Natural killer cell treated with Interleukin-12 subunit alpha and Interleukin-12 subunit beta and Interleukin-15 and Interleukin-18, amount 100 ng/mL, for 72 hours (primary cell): Measurements from ENCODE around the gene BOD1L1. TPM values are rescaled to one million over a fixed set of nuclear protein-coding genes. Genes with fewer than 3 reads are reported as not detected.

Experiments used
- ATAC-seq, 2 donors: fragments of 150-1000 bp; cut with Tn5 transposase in 1 of 2; sonication (Bioruptor Pico), chemical (Tn5 transposase) in 1 of 2; 2 replicates each; pipeline ENCODE4 v1.10.0; 2021
- DNase-seq: peaks from one replicate; pipeline ENCODE4 v3.0.0; 2022; ENCODE audit warnings: low spot score
- H3K27ac Mint-ChIP-seq, 2 donors: 1 replicate in 1 of 2; 2 replicates in 1 of 2; pipeline ENCODE4 v1.8.0; 2022; ENCODE audit warnings: mixed read lengths in 2 of 2, mild to moderate bottlenecking in 1 of 2, moderate library complexity in 1 of 2
- H3K27me3 Mint-ChIP-seq, 2 donors: 1 replicate in 1 of 2; 2 replicates in 1 of 2; pipeline ENCODE4 v1.8.0; 2022; ENCODE audit warnings: mixed read lengths in 2 of 2
- H3K36me3 Mint-ChIP-seq: one replicate; pipeline ENCODE4 v1.8.0; 2022; ENCODE audit warnings: mixed read lengths
- H3K4me1 Mint-ChIP-seq, 2 donors: 1 replicate in 1 of 2; 2 replicates in 1 of 2; pipeline ENCODE4 v1.8.0; 2022; ENCODE audit warnings: low read depth in 2 of 2, mixed read lengths in 2 of 2, mild to moderate bottlenecking in 1 of 2
- H3K4me3 Mint-ChIP-seq: one replicate; pipeline ENCODE4 v1.8.0; 2022; ENCODE audit warnings: mixed read lengths
- H3K9me3 Mint-ChIP-seq: 2 replicates; pipeline ENCODE4 v1.8.0; 2022; ENCODE audit warnings: mixed read lengths
- total RNA-seq, 2 donors: library from RNA; stranded (reverse); gene quantifications; one replicate each; pipeline ENCODE4 v1.2.3, GENCODE V29; 2022

BOD1L1 gene
- total RNA-seq, 2 donors from 2014 or later, result 41.4 to 43.5 TPM

GRCh38 chr4:13537011-13537831 lies 90.3 kb downstream of the BOD1L1 start:
- DNase-seq, result no peak
- no peak for ATAC-seq
- H3K9me3 Mint-ChIP-seq, result peaks cover 3% of the 10 kb centered on the region
- H3K4me3 Mint-ChIP-seq, result no peak overlapping the region
- H3K36me3 Mint-ChIP-seq, result peaks cover 8% of the 10 kb centered on the region
- peaks cover 33 to 57% of the 10 kb centered on the region in 2 donors for H3K27me3 Mint-ChIP-seq
- peaks cover 10 to 15% of the 10 kb centered on the region in 2 donors for H3K4me1 Mint-ChIP-seq
- H3K27ac Mint-ChIP-seq, result no peak overlapping the region

GRCh38 chr4:13536607-13537006 lies 90.9 kb downstream of the BOD1L1 start:
- DNase-seq (no peak), ATAC-seq (no peak)
- H3K36me3 Mint-ChIP-seq, result peaks cover 8% of the 10 kb centered on the region
- peaks cover 34 to 63% of the 10 kb centered on the region in 2 donors for H3K27me3 Mint-ChIP-seq
- H3K27ac Mint-ChIP-seq, result no peak overlapping the region
- H3K9me3 Mint-ChIP-seq, result peaks cover 3% of the 10 kb centered on the region
- H3K4me3 Mint-ChIP-seq, result no peak overlapping the region
- peaks cover 10 to 15% of the 10 kb centered on the region in 2 donors for H3K4me1 Mint-ChIP-seq

GRCh38 chr4:13535708-13536361 lies 91.7 kb downstream of the BOD1L1 start:
- Mint-ChIP-seq H3K27me3 (peaks cover 40 to 67% of the 10 kb centered on the region in 2 donors), H3K36me3 (peaks cover 8% of the 10 kb centered on the region), H3K27ac (no peak overlapping the region), H3K4me3 (no peak overlapping the region), H3K9me3 (peaks cover 3% of the 10 kb centered on the region), H3K4me1 (peaks cover 13 to 16% of the 10 kb centered on the region in 2 donors)
- DNase-seq (no peak), ATAC-seq (no peak)

- peaks cover 10 to 17% of the 10 kb centered on the region in 2 donors for H3K4me1 Mint-ChIP-seq
- peaks cover 8% of the 10 kb centered on the region for H3K36me3 Mint-ChIP-seq
- H3K27me3 Mint-ChIP-seq, result peaks cover 39 to 67% of the 10 kb centered on the region in 2 donors
- H3K4me3 Mint-ChIP-seq, result no peak overlapping the region
- H3K27ac Mint-ChIP-seq, result no peak overlapping the region
- DNase-seq (no peak), ATAC-seq (no peak)
- peaks cover 3% of the 10 kb centered on the region for H3K9me3 Mint-ChIP-seq
These were observed 92.4 kb downstream of the BOD1L1 start for GRCh38 chr4:13535118-13535517.

- no peak overlapping the region for H3K27ac Mint-ChIP-seq
- peaks cover 42 to 67% of the 10 kb centered on the region in 2 donors for H3K27me3 Mint-ChIP-seq
- ATAC-seq (no peak), DNase-seq (no peak)
- H3K4me1 Mint-ChIP-seq, result peaks cover 10 to 17% of the 10 kb centered on the region in 2 donors
- peaks cover 8% of the 10 kb centered on the region for H3K36me3 Mint-ChIP-seq
- H3K4me3 Mint-ChIP-seq, result no peak overlapping the region
- H3K9me3 Mint-ChIP-seq, result peaks cover 3% of the 10 kb centered on the region
These were observed 93.0 kb downstream of the BOD1L1 start for GRCh38 chr4:13534344-13535063.

GRCh38 chr4:13533670-13534343 lies 93.7 kb downstream of the BOD1L1 start:
- Mint-ChIP-seq H3K4me3 (no peak overlapping the region), H3K4me1 (peaks cover 10 to 21% of the 10 kb centered on the region in 2 donors), H3K27ac (no peak overlapping the region), H3K27me3 (peaks cover 39 to 68% of the 10 kb centered on the region in 2 donors), H3K36me3 (peaks cover 10% of the 10 kb centered on the region), H3K9me3 (peaks cover 3% of the 10 kb centered on the region)
- ATAC-seq (no peak), DNase-seq (no peak)

- Mint-ChIP-seq H3K9me3 (no peaks in the 10 kb centered on the region), H3K4me1 (peaks cover 16 to 26% of the 10 kb centered on the region in 2 donors), H3K36me3 (peaks cover 5% of the 10 kb centered on the region), H3K27me3 (peaks cover 35 to 70% of the 10 kb centered on the region in 2 donors), H3K27ac (no peak overlapping the region), H3K4me3 (no peak overlapping the region)
- no peak for ATAC-seq
- no peak for DNase-seq
These were observed 95.9 kb downstream of the BOD1L1 start for GRCh38 chr4:13531625-13531998.

GRCh38 chr4:13530823-13531624 lies 96.5 kb downstream of the BOD1L1 start:
- Mint-ChIP-seq H3K4me1 (peaks cover 16 to 26% of the 10 kb centered on the region in 2 donors), H3K27ac (no peak overlapping the region), H3K27me3 (peaks cover 34 to 70% of the 10 kb centered on the region in 2 donors), H3K9me3 (no peaks in the 10 kb centered on the region), H3K4me3 (no peak overlapping the region), H3K36me3 (peaks cover 5% of the 10 kb centered on the region)
- no peak for ATAC-seq
- no peak for DNase-seq

GRCh38 chr4:13529128-13529919 lies 98.2 kb downstream of the BOD1L1 start:
- ATAC-seq (no peak), DNase-seq (no peak)
- H3K27ac Mint-ChIP-seq, result no peak overlapping the region
- peaks cover 5% of the 10 kb centered on the region for H3K36me3 Mint-ChIP-seq
- peak overlapping the region; percentile 72 for H3K4me3 Mint-ChIP-seq
- no peaks in the 10 kb centered on the region for H3K9me3 Mint-ChIP-seq
- peaks cover 16 to 25% of the 10 kb centered on the region in 2 donors for H3K4me1 Mint-ChIP-seq
- H3K27me3 Mint-ChIP-seq, result peaks cover 42 to 76% of the 10 kb centered on the region in 2 donors

GRCh38 chr4:13528821-13529127 lies 98.8 kb downstream of the BOD1L1 start:
- peaks cover 16 to 24% of the 10 kb centered on the region in 2 donors for H3K4me1 Mint-ChIP-seq
- no peaks in the 10 kb centered on the region for H3K9me3 Mint-ChIP-seq
- peaks cover 5% of the 10 kb centered on the region for H3K36me3 Mint-ChIP-seq
- peaks cover 41 to 70% of the 10 kb centered on the region in 2 donors for H3K27me3 Mint-ChIP-seq
- peak overlapping the region in 1 of 2 donors; percentile 44 for H3K27ac Mint-ChIP-seq
- ATAC-seq (no peak), DNase-seq (no peak)
- peak overlapping the region; percentile 72 for H3K4me3 Mint-ChIP-seq

- Mint-ChIP-seq H3K9me3 (no peaks in the 10 kb centered on the region), H3K4me3 (peak overlapping the region; percentile 72), H3K36me3 (peaks cover 5% of the 10 kb centered on the region), H3K27ac (peak overlapping the region in 1 of 2 donors; percentile 44), H3K27me3 (peaks cover 40 to 66% of the 10 kb centered on the region in 2 donors), H3K4me1 (peaks cover 16 to 25% of the 10 kb centered on the region in 2 donors)
- ATAC-seq (peak; percentile 82 to 83), DNase-seq (no peak)
These were observed 99.3 kb downstream of the BOD1L1 start for GRCh38 chr4:13527981-13528820.
